NCI-H2081 treated with DMSO at 0.1 percent for 48 hours (cell line): ENCODE results near the gene STARD7.
"Not testable (repeated sequence)": the region's sequence is repeated elsewhere in the genome, so short reads cannot be mapped to it uniquely, and the experiment has no call there.

Experiments used
- DNase-seq: peaks from one replicate; lab custom pipeline; 2025; lab: John Stamatoyannopoulos, UW

The STARD7 gene

DNA sequence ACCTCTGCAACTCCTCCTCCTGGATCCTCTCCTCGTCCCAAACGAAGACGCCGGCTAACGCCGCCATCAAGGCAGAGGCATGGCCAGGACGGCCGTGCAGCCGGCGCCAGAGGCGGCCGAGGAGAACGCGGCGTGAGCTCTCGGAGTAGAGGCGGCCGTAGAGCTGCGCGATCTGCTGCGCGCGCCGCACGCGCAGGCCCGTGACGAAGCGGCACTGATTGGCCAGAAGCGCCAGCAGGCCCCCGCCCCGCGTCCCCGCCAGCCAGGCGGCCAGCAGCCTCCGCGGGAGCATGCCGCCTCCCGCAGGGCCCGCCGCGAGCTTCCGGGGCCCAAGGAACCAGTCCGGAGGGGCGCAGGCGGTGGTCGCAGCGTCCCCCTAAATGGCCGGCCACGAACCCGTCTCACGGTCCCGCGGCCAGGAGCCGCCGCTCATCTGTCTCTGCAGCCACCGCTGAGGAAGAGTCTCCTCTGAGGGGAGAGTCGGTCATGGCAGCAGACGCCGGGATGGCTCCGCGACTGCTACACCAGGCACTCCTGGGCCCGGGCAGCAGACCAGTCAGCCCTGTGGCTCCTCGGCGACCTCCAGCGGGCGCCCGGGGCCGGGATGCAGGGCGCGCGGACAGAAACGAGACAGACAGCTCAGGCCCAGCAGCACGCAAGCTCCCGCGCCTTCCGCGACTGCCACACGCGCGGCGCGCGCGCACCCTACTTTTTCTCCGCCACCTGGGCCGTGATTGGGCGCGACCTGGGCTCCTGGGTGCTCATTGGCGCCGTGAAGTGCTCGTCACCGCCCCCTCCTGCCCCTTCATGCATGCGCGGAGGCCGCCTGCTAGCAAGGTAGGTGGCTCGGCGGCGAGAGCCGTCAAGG, at the start of gene STARD7:
Gene STARD7 (minus strand): TSS at position 685 of the 868 bp plus-strand sequence. CDS start 393 bp downstream, at position 292.
- peak; percentile 87 for DNase-seq

DNA sequence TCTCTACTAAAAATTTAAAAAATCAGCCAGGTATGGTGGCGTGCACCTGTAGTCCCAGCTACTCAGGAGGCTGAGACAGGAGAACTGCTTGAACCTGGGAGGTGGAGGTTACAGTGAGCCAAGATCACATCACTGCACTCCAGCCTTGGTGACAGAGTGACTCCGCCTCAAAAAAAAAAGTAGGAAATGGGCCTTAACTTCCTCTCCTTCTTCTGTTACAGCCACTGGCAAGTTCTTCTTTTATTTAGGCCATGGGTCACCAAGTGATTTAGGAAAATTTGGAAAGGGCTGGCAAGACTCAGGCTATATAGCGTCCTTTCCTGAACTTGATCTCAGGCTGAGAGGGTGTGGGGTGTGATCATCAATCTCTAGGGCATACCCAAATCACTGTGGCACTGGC, 49.1 kb upstream of the STARD7 start:
- not testable (repeated sequence) for DNase-seq

- DNase-seq, result no peak
Observed at GRCh38 chr2:96256611-96257113, 48.0 kb upstream of the STARD7 start.

GRCh38 chr2:96254571-96254970, 45.9 kb upstream of the STARD7 start:
- no peak for DNase-seq

DNA sequence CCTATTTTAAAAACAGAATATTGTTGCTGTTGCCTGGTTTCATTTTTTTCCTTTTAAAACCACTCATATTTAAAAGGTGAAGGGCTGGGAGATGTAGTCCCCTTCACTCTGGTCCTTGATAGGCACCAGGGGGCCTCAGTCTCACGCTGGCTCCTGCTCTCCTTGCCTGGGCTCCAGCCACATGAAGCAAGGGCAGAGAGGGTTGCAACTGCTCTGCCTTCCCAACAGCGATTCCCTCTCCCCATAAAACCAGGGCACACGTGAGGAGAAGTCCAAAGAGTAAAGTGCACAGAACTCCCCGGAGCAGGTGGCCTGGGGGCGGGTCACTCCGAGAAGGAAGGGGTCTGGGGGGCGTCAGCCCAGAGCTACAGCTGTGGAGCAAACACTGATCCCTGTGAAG, 44.4 kb upstream of the STARD7 start:
- DNase-seq, result no peak

DNA sequence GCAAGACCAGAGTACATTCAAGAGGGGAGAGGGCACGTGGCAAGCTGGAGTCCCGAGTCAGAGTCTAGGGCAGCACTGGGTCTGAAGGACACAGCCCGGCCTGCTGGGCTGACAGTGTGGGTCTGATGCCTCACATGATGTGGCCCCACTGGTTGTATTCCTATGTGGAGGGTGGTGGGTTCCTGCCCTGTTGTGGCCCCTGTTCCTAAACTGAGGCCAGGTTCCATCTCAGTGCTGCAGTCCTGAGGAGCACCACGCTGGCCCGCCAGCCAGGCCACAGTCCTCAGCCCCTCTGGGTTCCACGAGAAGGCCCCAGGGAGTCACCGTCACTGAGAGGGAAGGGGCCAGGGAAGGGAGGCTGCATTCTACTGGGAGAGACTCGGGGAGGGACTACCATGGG, 43.9 kb upstream of the STARD7 start:
- no peak for DNase-seq

DNA sequence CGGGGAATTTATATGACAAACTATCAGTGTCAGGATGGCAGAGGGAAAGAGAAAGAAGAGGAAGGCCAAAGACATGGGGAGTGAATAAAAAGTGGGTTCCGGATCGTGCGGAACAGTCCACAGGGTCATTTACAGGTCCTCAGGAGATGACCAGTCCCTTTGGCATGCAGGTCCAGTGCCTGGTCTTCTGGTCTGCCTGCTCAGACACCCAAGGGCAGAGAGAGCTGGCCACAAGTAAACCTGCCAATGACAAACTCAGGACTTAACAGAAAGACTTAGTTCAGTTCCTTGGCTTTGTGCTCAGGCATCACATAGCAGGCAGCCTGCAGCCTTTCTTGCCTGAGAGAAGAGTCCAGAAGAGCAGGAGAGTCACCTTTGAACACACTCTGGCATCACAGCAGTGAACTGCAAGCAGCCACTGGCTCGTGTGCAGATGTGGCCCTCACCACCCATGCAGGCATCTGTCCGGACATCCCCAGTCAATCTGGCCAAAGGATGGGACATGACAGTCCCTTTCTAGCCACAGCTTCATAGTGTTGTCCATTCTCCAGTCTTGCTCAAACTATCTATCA, 43.2 kb upstream of the STARD7 start:
- DNase-seq, result no peak

DNA sequence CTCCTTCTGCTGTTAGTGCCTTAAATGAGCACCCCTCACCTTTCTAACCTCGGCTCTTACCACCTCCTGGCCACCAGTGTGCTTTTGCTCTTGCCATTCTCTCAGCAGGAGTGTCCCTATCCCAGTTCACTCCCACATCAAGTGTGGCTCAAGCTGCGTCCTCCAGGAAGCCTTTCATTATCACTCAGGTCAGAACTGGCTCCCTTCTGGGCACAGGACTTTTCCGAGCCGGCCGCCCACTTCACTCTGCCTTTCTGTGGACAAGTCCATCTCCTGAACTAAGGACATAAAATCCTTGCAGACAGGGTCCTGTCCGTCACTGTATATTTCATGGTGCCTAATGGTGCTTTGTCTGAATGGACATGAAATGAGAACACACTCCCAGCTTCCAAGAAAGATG, 41.6 kb upstream of the STARD7 start:
- DNase-seq, result no peak

DNA sequence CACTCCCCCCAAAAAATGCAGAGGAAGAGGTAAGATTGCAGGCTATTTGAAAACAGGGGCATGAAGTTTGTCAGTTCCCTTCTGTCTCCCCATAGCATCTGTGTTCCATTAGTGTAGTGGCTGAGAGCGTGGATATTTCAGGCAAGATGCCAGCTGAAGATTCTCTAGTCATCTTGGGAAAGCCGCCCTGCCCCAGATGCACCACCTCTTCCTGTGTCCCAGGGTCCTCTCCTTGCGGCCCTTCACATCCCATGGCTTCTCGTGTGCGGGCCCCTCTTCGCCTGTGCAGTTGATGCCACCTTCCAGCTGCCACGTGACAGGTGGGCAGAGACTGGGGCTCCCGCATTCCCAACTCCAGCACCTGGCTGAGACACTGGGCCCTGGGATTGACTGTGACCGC, 41.0 kb upstream of the STARD7 start:
- DNase-seq, result no peak

GRCh38 chr2:96248624-96249023, 40.0 kb upstream of the STARD7 start:
- DNase-seq, result no peak

DNA sequence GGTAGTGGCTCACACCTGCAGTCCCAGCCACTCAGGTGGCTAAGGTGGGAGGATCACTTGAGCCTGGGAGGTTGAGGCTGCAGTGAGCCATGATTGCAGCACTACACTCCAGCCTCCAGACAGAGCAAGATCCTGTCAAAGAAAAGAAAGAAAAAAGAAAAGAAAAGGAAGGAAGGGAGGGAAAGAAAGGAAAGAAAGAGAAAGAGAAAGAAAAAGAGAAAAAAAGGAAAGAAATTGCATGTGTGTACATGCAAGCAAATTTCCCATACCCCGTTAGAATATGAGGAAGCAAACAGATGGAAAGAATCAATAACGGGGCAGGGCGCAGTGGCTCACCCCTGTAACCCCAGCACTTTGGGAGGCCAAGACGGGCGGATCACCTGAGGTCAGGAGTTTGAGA, 39.3 kb upstream of the STARD7 start:
- no peak for DNase-seq

GRCh38 chr2:96247009-96247408, 38.4 kb upstream of the STARD7 start:
- DNase-seq, result no peak

DNA sequence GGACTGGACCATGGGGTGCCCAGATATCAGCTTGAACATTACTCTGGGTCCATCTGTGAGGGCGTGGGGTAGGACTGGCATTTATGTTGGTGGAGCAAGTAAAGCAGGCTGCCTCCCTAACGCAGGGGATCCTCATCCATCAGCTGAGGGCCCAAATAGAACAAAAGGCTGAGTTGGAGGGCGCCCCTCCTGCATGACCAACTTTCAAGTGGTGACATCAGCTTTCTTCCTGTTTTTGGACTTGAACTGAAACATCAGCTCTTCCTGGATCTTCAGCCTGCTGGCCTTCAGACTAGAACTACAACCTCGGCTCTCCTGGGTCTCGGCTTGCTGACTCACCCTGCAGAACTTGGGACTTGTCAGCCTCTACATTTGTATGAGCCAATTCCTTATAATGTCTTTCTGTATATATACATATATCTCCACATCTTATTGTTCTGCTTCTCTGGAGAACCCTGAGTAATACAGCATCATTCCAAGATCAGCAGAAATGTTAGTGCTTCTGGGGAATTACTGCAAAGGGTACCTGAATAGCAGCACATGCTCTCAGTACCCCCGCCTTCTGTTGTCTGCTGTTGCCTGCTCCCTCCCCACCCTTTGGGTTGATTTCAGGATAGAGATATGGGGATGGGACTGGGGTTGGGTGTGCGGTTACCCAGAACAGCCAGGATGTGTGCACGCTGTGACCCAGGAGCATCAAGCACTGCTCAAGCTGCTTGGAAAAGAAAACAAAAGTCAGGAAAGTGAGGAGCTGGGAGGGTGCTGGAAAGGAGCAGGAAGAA, 37.2 kb upstream of the STARD7 start:
- no peak for DNase-seq

DNA sequence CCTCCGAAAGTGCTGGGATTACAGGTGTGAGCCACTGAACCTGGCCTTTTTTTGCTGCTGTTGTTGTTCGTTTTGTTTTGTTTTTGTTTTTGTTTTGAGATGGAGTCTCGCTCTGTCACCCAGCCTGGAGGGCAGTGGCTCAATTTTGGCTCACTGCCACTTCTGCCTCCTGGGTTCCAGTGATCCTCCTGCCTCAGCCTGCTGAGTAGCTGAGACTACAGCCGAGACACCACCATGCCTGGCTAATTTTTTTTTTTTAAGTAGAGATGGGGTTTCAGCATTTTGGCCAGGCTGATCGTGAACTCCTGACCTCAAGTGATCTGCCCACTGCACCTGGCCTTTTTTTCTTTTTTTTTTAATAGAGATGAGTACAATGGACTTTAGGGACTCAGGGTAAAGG, 35.2 kb upstream of the STARD7 start:
- DNase-seq, result no peak

GRCh38 chr2:96241900-96242611, 33.4 kb upstream of the STARD7 start:
- no peak for DNase-seq

GRCh38 chr2:96241227-96241626, 32.6 kb upstream of the STARD7 start:
- DNase-seq, result no peak

DNA sequence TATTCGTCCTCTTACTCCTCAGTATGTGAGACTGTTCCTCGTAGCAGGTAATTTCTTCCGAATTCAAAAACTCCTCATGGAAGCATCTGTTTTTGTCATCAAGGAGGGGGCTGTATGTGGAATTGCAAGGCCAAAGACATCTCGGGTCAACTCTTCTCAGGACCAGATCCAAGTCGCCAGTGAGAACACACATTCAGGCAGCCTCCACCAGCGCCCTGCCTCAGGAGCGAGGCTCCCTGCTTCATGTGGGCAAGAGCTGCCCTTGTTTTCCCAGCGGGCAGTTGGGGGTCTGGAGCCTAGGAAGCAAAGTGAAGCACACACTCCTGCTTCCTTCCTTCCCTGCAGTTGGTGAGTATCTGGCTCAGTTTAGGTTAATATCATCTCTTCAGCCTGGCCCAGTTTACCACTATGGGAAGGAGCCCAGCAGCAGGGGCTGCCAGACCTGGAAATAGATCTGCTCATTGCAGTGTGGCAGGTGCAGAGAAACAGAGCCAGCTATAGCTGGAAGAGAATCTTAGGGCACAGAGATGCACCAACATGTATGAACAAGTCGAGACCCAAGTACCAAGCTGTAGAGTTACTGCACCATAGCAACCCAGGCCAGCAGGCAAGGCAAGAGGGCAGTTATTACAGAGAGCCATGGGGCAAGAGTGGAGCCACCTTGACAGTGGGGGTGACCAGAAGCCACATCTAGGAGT, 31.9 kb upstream of the STARD7 start:
- DNase-seq, result no peak

DNA sequence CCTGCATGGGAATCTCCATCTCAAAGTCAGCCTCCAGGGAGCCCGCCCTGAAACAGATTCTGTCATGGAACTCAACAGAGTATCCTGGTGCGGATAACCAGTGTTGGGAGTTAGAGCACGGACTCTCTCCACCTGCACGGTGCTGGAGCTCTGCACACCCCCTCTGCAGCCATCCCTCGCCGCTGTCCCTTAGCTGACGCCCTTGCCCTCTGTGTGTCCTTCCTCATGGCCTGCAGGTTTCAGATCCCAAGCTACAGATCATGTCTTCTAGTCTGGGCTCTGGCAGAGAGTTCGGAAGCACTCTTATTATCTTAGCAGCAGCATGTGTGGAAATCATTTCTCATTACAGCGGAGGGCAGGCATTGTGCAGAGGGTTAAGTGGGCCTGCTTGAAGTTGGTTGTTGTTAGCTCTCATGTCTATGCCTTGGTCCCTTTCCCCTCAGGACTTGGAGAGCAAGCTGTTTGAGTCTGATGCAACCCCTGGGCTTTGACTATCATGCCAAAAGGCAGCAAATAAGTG, 31.2 kb upstream of the STARD7 start:
- no peak for DNase-seq

DNA sequence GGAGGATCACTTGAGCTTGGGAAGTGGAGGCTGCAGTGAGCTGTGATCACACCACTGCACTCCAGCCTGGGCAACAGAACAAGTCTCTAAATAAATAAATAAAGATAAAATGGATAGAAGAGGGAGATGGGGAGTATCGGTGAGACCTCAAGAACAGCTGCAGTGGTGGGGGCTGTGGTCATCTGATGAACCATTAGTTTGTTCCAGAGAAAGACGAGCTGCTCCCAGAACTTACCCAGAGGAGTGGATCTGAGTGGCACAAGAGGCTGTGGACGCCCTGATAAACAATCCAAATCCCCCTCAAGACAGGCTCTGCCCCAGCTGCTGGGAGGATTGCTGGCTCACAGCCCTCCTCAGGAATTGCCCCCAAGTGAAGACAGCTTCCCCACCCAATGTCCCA, 30.5 kb upstream of the STARD7 start:
- no peak for DNase-seq

GRCh38 chr2:96238266-96238665, 29.6 kb upstream of the STARD7 start:
- no peak for DNase-seq

- no peak for DNase-seq
Observed at GRCh38 chr2:96236882-96237281, 28.3 kb upstream of the STARD7 start.
